ENCODE results near the gene TNPO3. TPM values are rescaled to one million over a fixed set of nuclear protein-coding genes. Genes with fewer than 3 reads are reported as not detected.

The TNPO3 gene
- total RNA-seq, 1 donor from 2014 or later: 36.0 TPM

- no peak for ATAC-seq
- intact Hi-C loops (cut with DNase I): no loop called here
- no peak for DNase-seq (ENCODE audit: missing footprints)
Observed at GRCh38 chr7:128989961-128990360, 65.0 kb downstream of the TNPO3 start.

DNA sequence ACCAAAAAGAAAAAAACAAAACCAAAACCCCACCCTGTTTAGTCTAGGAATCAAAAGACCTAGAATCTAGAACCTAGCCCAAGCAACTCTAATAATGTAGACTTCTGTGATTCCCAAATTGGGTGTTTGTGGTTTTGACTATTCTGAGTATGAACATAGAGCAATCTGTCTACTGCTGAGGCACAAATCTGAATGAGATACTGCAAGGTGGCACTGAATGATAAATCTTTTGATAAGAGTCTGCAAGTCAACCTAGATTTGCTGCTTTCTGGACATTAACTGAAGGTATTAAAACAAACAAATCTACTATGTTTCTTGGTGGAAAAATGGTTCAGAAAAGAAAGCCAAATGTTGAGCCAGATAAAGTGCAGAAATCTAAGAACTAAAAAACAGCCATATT lies 66.5 kb downstream of the TNPO3 start:
- no peak for DNase-seq (ENCODE audit: missing footprints)
- no peak for ATAC-seq
- intact Hi-C loops (cut with DNase I): no loop called here

DNA sequence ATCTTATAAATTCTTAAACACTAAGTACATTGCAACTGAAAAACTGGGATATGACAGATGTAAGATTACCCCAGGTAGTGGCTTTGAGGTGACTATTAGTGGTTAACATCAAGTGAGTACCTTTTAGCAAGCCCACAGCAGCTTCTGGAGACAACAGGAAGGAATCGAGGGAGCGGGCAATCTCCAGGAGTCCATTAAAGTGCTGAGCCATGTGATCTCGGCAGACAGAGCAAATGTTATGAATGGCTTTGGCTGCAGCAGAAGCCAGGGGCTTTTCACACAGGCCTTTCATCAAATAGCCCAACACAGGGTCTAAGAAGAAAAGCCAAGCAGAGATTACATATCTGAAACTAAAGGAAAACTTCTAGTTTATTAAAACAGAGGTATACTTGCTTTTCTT lies 68.3 kb downstream of the TNPO3 start:
- DNase-seq (ENCODE audit: missing footprints) (no peak), ATAC-seq (no peak)
- intact Hi-C loops (cut with DNase I): no loop called here

DNA sequence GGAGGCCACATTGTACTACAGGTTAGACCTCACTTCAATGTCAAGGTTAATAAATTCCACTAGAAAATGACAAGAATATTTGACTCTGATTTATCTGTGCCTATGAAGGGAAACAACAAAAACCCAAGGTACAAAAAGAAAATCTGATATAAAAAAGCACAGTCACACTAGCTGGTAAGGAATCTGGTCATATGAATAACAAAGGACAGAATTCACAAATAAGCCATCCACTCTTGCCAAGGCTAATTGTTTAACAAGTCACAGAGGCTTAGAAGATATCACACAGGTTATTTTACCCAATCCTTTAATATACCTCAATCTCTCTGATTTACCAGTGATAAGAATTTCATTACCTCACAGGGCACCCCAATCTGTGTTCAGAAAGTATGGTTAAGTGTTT lies 69.3 kb downstream of the TNPO3 start:
- ATAC-seq: no peak
- intact Hi-C loops (cut with DNase I): no loop called here

GRCh38 chr7:128982105-128982504 lies 72.8 kb downstream of the TNPO3 start:
- ATAC-seq (no peak), DNase-seq (ENCODE audit: missing footprints) (no peak)
- intact Hi-C loops (cut with DNase I): no loop called here

More for the DNA sequence above, 69.3 kb downstream of the TNPO3 start:
- DNase-seq (ENCODE audit: missing footprints): no peak

DNA sequence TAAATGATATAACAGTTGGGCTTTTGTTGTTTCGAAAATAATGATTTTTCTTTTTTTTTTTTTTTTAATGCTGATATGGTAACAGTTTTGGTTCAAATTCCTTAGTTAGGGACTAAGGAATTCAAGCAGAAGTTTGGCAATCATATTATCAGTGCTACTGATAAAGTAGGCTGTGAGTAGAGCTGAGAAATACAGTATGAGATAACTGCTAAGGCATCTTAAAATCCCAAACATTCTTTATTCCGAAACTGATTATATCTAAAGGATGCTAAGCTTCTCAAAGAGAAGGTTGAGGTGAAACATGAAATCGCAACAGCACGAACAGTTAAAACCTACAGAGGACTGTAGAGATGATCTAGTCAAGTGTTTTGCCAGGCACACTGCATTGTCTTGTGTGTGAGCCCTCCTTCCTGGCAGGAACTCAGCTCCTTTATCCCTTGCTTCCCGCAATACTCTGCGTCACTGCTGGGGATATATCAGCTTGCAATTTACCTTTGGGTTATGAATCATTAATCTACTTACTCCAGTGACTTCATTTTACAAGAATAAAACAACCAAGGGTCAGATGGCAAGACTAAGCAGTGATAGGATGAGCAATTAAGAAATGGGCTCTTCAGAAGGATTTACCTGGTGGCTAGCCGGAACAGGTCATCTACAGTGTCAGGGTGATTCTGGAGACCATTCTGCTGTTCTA lies 80.5 kb downstream of the TNPO3 start:
- intact Hi-C loops (cut with DNase I): no loop called here
- no peak for ATAC-seq
- DNase-seq (ENCODE audit: missing footprints): no peak

- no peak for DNase-seq (ENCODE audit: missing footprints)
- intact Hi-C loops (cut with DNase I): no loop called here
- no peak for ATAC-seq
Observed at GRCh38 chr7:128968624-128969023, 86.3 kb downstream of the TNPO3 start.

DNA sequence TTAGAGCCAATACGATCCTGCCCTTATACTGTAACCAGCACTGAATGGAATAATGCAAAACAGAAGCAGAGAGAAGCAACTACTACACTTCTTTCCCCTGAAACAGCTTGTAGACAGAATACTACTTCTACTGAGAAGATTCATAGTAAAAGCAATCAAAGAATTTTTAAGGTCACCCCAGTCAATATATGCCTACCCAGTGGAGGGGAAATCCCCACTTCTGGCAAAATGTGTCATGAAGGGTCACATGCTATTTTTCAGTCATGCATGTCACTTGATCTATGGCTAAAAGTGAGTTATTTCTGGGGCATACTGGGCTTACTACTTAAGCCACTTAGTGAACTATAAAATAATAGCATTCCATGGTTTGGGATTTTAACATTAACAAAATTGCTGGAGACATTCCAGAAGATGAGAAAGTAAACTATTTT lies 91.6 kb downstream of the TNPO3 start:
- ATAC-seq (no peak), DNase-seq (ENCODE audit: missing footprints) (no peak)
- intact Hi-C loops (cut with DNase I): no loop called here

DNA sequence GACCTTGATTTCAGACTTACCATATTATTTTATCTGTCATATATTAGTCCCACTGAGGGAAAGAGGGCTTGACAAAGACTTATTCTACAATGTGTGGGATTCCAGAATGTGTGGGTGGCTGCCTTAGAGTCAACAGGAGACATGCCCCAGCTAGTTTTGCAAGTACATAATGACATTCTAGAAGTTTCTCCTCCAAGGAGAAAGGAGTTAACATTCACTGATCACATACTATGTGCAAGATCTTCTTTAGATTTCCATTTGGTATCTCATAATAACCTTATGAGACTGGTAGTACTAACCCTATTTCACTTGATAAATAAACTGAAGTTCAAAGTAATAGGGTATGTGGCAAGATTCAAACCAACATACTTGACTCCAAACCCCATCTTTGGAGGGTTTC lies 92.0 kb downstream of the TNPO3 start:
- DNase-seq (ENCODE audit: missing footprints) (no peak), ATAC-seq (no peak)
- intact Hi-C loops (cut with DNase I): no loop called here

GRCh38 chr7:128961030-128961659 lies 93.8 kb downstream of the TNPO3 start:
- intact Hi-C loops (cut with DNase I): no loop called here
- ATAC-seq (no peak), DNase-seq (ENCODE audit: missing footprints) (no peak)

- intact Hi-C loops (cut with DNase I): no loop called here
- DNase-seq (ENCODE audit: missing footprints) (no peak), ATAC-seq (no peak)
Observed at GRCh38 chr7:128959296-128959695, 95.6 kb downstream of the TNPO3 start.

GRCh38 chr7:128955981-128956380 lies 98.9 kb downstream of the TNPO3 start:
- intact Hi-C loops (cut with DNase I): no loop called here
- no peak for ATAC-seq
- DNase-seq (ENCODE audit: missing footprints): no peak

GRCh38 chr7:128954830-128955802 lies 99.8 kb downstream of the TNPO3 start:
- intact Hi-C loops (cut with DNase I): no loop called here
- DNase-seq (ENCODE audit: missing footprints) (no peak), ATAC-seq (no peak)

- DNase-seq (ENCODE audit: missing footprints) (no peak), ATAC-seq (no peak)
- intact Hi-C loops (cut with DNase I): no loop called here
Observed at GRCh38 chr7:128954150-128954549, 100.8 kb downstream of the TNPO3 start.

GRCh38 chr7:128951296-128951695 lies 103.6 kb downstream of the TNPO3 start:
- DNase-seq (ENCODE audit: missing footprints) (no peak), ATAC-seq (no peak)
- intact Hi-C loops (cut with DNase I): no loop called here

DNA sequence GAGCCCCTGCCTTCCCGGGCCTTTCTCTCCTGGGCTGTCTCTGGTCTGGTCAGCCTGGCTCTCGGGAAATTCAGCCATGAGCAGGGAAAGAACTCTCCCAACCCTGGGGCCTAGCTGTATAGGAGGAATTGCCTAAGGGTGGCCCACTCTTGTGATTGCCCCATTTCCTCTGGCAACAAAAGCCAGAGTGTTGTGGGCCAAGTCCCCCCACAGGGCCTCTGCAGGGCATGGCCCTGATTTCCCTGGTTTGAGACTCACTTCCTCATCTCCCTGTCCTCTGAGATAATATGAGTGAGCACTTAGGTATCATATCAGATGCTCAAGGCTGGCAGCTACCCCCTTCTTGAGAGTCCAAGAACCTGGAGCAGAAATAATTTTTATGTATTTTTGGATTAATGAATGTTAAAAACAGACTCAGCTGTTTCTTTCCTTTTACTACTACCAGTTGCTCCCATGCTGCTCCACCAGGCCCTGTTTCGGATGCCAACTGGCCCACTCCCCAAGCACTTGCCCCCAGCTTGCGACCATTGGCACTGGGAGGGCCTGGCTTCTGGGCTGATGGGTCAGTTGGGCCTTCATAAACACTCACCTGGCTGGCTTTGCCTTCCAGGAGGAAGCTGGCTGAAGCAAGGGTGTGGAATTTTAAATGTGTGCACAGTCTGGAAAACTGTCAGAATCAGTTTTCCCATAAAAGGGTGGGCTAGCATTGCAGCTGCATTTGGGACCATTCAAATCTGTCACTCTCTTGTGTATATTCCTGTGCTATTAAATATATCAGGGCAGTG lies 105.7 kb downstream of the TNPO3 start:
- DNase-seq (ENCODE audit: missing footprints) (no peak), ATAC-seq (peak; percentile 11)
- intact Hi-C loops (cut with DNase I): no loop called here

- DNase-seq (ENCODE audit: missing footprints) (peak; percentile 51), ATAC-seq (peak; percentile 12)
- intact Hi-C loops (cut with DNase I): no loop called here
Observed at GRCh38 chr7:128948312-128948973, 106.5 kb downstream of the TNPO3 start.

DNA sequence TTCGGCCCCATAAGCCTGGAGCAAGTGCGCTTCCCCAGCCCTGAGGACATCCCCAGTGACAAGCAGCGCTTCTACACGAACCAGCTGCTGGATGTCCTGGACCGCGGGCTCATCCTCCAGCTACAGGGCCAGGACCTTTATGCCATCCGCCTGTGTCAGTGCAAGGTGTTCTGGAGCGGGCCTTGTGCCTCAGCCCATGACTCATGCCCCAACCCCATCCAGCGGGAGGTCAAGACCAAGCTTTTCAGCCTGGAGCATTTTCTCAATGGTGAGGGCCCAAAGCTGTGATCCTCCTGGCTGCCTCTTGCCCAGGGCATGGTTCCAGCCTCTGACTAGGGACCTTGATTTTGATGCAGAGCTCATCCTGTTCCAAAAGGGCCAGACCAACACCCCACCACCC lies 107.1 kb downstream of the TNPO3 start:
- intact Hi-C loops (cut with DNase I): no loop called here
- no peak for ATAC-seq
- DNase-seq (ENCODE audit: missing footprints): no peak
